ENCODE measurements around the gene KIF5C. TPM values are rescaled to one million over a fixed set of nuclear protein-coding genes. Genes with fewer than 3 reads are reported as not detected.

The KIF5C gene
- total RNA-seq, 1 donor from 2014 or later = 6.9 TPM

DNA sequence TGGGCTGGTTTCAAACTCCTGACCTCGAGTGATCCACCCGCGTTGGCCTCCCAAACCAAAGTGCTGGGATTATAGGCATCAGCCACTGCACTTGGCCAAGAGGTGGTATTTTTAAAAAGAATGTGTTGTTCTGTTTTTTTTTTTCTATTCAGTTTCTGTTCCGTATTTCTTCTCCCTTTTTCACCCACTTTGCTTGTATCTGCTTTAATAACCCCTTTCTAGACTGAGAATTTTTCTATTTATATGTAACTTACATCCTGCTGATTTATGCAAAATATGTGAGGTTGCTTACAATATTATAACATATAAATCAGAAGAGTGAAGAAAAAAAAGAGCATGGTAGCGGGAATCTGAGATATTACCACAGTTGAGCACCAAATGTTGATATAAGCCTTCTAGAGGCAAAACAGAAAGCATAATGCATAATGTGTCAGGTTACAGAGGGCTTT is 146.3 kb downstream of the KIF5C start:
- TF ChIP-seq, protein P1, sequence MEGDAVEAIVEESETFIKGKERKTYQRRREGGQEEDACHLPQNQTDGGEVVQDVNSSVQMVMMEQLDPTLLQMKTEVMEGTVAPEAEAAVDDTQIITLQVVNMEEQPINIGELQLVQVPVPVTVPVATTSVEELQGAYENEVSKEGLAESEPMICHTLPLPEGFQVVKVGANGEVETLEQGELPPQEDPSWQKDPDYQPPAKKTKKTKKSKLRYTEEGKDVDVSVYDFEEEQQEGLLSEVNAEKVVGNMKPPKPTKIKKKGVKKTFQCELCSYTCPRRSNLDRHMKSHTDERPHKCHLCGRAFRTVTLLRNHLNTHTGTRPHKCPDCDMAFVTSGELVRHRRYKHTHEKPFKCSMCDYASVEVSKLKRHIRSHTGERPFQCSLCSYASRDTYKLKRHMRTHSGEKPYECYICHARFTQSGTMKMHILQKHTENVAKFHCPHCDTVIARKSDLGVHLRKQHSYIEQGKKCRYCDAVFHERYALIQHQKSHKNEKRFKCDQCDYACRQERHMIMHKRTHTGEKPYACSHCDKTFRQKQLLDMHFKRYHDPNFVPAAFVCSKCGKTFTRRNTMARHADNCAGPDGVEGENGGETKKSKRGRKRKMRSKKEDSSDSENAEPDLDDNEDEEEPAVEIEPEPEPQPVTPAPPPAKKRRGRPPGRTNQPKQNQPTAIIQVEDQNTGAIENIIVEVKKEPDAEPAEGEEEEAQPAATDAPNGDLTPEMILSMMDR (conservative IDR thresholded peaks at IDR 0.05; ENCODE audit: low read depth, low read length) = no peak
- DNase-seq (ENCODE audit: low read depth) = no peak
- H3K4me3 ChIP-seq (ENCODE audit: low read depth, low read length) = no peak overlapping the region

- TF ChIP-seq, protein P1 (conservative IDR thresholded peaks at IDR 0.05; ENCODE audit: low read depth, low read length) = no peak
- DNase-seq (ENCODE audit: low read depth) = no peak
- H3K4me3 ChIP-seq (ENCODE audit: low read depth, low read length) = no peak overlapping the region
These were observed 146.7 kb downstream of the KIF5C start for GRCh38 chr2:149021761-149022160.

DNA sequence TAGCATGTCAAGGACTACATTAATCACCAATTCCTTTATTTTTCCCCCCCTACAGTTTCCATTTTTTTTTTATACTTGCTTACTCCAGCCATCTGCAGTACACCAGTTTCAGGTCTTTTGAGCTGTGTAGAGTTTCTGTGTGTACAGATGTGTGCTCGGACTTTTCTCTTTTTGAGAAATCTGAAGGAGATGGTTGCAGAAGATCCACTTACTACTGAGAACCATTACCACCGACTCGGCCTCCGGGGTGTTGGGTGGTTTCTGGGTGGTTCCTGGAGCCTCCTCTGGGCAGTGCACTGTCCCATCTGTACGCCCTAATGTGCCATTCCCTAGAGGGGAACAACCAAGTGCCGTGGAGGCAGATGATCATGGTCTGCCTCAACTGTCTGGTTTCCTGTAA is 148.1 kb downstream of the KIF5C start:
- TF ChIP-seq, protein P1 (conservative IDR thresholded peaks at IDR 0.05; ENCODE audit: low read depth, low read length) = no peak
- no peak overlapping the region for H3K4me3 ChIP-seq (ENCODE audit: low read depth, low read length)
- DNase-seq (ENCODE audit: low read depth) = no peak

- no peak for DNase-seq (ENCODE audit: low read depth)
- no peak overlapping the region for H3K4me3 ChIP-seq (ENCODE audit: low read depth, low read length)
- TF ChIP-seq, protein P1 (conservative IDR thresholded peaks at IDR 0.05; ENCODE audit: low read depth, low read length) = no peak
These were observed 152.7 kb downstream of the KIF5C start for GRCh38 chr2:149027590-149028250.

DNA sequence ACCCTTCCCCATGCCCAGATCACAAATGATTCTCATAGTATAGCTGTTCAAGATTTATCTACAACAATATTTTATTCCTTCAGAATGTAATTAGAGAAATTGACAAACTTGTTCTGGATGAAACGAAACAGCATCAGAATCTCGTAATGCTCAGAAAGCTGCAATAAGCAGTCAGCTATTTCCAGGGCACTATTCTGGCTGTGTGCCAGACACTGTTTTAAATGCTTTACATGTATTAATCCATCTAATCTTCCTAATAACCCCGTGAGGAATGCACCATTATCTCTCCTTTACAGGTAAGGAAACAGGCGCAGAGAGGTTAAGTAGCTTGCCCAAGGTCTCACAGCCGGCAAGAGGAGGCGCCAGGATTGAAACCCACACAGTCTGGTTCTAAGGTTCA is 153.3 kb downstream of the KIF5C start:
- TF ChIP-seq, protein P1 (conservative IDR thresholded peaks at IDR 0.05; ENCODE audit: low read depth, low read length) = no peak
- no peak overlapping the region for H3K4me3 ChIP-seq (ENCODE audit: low read depth, low read length)
- DNase-seq (ENCODE audit: low read depth) = no peak

GRCh38 chr2:149028891-149029290 is 153.9 kb downstream of the KIF5C start:
- TF ChIP-seq, protein P1 (conservative IDR thresholded peaks at IDR 0.05; ENCODE audit: low read depth, low read length) = no peak
- H3K4me3 ChIP-seq (ENCODE audit: low read depth, low read length) = no peak overlapping the region

More at GRCh38 chr2:149028891-149029290, 153.9 kb downstream of the KIF5C start:
- no peak for DNase-seq (ENCODE audit: low read depth)

Measured in epithelial cell of proximal tubule (primary cell).